CMK (cell line): ENCODE measurements around the gene COL23A1.
"Not testable (repeated sequence)": the region's sequence is repeated elsewhere in the genome, so short reads cannot be mapped to it uniquely, and the experiment has no call there.

Experiments used
- DNase-seq: peaks from one replicate; pipeline ENCODE4 v3.0.0-alpha.2; 2010; ENCODE audit warnings: low read depth

Gene COL23A1

DNA sequence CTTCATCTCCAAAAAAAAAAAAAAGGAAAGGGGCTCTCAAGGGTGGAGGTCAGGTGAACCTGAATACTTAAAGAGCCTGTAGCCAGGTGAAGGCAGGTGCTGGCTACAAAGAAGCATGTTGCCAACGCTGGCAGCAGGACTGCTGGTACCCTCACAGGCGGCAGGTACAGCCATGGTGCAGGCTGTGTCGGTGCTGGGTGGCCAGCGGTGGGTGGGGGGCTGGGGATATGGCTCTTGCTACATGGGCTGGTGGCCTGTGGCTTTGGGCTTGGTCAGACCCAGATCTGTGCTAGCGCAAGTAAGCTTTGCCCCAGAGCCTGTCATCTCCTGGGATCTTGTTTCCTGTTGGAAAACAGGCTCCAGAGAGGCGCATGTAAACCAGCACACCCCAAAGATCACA is 271.3 kb downstream of the COL23A1 start:
- no peak for DNase-seq

DNA sequence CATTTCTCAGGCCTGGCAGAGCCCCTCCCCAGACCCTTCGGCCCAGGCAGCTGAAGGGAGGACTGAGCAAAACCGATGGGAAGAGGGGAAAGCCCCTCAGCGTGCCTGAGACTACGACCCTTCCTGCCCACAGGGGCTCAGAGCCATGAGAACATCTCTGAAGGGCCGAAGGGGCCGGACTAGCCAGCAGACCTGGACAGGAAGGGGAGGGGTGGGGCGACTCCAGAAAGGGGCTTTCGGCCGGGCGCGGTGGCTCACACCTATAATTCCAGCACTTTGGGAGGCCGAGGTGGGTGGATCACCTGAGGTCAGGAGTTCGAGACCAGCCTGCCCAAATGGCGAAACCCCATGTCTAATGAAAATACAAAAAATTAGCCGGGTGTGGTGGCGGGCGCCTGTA is 271.8 kb downstream of the COL23A1 start:
- no peak for DNase-seq

DNA sequence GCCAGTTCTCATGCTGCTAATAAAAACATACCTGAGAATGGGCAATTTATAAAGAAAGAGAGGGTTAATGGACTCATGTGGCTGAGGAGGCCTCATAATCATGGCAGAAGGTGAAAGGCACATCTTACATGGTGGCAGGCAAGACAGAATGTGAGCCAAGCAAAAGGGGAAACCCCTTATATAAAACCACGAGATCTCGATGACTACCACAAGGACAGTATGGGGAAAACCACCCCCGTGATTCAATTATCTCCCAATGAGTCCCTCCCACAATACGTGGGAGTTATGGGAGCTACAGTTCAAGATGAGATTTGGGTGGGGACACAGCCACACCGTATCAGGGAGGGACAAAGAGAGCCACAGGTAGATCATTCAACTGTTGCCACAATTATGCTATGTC is 272.5 kb downstream of the COL23A1 start:
- not testable (repeated sequence) for DNase-seq

DNA sequence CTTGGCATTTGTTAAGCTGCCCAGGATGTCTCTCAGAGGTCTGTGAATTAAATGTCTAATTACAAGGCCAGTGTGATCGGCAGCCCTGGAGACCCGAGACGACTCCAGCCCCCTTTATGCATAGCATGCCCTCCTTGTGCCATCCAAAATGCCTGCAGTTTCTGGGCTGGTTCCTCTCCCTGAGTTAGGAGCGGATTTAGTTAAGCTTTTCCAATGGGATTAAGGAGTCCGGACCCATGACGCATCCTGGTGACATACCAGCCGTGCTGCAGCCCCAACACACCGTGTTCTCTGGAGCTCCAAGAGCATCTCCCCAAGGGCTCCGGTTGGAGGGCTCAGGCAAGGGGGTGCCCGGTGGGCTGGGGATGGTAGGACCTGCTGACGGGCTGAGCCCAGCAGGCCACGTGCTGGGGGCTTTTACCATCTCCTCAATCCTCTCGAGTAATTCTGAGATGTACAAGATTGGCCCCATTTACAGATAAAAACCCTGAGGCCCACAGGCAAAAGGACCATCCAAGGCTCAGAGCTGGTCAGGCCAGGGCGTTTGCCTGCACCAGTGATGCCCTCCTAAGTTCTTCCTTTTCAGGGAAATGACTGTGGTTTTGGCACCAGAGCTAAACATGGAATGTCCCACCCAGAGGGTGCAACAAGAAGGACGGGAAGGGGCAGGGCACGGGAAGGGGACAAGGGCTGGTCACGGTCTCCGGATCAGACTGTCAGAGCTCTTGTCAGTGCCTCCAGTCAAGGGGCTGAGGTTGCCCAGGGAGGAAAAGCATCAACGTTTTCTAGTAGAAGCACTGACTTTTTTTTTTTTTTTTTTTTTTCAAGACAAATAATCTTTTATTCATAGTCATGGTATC is 275.0 kb downstream of the COL23A1 start:
- DNase-seq: no peak

DNA sequence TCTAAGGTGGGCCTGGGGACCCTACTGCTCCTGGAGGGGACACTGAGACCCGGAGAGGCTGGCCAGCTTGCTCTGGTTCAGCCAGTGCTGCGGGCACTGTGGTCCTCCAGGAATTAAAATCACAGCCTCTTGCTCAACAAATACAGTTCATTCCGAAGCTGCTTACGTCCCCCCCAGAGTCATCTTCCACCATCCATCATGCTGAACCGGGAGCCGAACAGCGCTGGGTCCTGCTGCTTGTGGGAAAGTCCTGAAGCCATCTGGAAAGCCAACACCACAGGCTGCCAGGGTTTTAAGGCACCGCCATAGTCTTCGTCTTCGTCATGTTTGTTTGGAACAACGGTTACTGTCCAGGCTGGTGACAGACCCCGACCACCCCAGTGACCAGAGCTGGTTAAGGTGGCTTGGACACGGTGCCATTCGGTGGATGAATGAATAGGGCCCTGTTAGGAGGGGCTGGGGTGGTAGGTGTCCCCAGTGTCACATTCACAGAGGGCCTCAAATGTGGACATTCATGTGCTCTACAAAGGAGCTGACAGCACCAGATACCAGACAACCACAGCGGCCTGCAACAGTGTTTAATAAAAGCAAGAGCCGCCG is 276.0 kb downstream of the COL23A1 start:
- no peak for DNase-seq

DNA sequence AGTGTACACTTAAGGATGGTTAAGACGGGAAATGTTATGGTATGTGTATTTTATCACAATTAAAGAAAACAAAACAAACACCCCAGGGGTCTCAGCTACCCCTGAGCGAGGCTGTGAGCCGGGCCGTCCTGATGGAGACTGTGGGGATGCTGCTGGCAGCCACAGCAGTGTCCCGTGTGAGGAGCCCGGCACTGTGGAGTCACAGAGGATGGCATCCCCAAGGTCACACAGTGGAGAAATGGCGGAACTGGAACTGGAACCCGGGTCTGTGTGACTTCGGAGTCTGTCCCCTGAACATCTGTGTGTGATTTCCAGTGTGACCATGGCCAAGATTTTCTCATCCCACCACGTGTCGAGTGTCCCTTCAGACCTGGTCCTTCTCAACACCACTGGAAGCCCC is 276.9 kb downstream of the COL23A1 start:
- no peak for DNase-seq

DNA sequence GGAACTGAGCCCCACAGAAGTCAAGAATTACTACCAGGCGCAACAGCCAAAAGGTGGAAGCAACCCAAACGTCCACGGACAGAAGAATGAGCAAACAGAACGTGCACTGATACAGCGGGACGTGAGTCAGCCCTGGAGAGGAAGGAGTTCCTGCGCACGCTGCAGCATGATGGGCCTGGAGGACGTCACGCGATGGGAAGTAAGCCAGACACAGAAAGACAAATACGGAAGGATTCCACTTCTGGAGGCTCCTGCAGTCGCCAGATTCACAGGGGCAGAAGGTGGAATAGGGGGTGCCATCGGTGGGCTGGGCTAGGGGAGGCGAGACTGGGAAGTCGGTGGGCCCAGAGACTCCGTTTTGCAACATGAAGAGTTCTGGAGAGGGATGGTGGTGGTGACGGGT is 277.3 kb downstream of the COL23A1 start:
- no peak for DNase-seq

DNA sequence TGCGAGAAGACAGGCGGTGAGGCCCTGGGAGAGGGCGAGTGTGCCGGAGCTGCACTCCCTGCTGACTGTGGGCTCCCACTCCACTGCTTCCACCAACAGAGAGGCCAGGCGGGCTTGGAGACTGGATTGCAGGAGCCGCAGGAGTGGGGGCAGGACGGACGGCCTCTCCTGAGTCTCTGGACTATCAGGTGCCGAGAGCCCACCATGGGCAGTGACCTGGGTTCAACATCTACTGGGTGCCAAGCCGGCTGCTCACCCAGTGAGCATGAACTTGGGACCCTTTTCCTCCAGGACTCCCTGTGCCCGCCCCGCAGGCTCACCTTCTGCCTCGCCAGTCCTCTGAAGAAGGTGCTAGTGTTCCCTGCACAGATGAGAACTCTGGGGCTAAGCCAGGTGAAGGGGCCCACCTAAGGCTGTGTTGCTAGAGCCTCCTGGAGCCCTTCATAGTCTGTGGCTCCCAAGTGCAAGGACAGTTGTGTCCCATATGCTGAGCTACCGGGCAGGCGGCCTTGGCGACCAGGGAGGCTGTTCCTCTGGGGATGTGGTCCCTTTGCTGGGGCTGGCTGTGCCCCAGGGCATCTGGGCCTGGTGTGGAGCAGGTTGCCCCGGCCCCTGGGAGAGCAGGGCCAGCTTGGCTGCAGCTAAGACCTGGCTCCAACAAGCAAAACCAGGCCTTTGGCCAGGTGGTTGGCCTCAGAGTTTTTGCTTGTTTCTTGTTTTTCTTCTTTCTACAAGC is 279.9 kb downstream of the COL23A1 start:
- no peak for DNase-seq

DNA sequence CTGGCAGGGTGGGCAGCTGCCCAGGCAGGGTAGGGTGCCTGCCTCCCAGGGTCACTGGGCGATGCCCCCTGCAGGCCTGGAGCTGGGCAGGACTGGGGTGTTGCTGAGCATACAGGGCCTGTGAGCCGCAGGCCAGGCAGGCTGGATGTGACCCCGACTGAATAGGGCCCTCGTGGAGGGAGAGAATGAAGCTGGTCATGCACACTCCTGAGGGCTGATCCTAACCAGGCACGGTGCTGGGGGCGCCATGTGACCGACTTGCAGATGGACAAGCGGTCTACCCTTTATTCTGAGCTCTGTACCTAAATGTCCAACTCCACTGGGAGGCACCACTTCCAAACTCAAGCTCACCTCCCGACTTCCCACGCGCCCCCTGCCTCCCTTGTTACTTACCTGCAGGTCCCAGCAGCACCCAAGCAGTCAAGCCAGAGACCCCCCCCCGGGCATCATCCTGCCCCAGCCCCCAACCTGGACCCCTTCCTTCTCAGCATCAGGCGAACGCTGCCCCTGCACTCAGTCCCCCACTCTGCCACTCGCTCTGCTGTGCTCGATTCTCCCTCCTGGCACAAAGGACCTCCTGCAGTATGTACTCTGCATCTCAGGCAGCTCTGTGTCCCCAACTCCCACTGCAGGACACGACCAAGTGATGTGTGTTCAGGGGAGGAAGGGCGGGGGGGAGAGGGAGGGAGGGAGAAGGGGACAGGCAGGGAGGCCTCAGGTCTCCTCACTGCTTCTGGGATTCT is 280.8 kb downstream of the COL23A1 start:
- no peak for DNase-seq

DNA sequence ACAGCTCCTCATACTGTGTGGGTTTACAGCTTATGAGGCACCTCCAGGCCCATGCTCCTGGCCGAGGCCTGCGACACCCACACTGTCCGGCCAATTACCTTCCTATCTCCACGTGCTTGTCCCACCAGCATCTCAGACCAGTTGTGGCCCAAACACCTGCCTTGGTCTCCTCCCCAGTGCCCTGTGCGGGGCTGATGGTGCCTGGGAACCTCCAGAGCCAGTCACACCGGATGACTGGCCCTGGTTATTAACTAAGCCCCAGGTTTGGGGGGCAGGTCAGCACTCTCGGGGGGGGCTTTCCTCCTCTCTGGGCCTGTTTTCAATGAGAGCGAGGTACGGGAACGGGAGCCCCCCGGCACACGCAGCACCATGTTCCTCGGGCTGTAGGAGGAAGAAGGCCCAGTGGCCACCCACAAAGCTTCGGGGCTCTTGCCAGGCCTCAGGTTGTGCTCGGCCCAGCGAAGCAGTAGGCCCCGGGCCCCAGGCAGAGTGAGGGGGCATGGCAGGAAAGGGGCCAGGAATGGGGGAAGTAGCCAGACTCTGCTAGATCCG is 281.6 kb downstream of the COL23A1 start:
- DNase-seq: no peak

DNA sequence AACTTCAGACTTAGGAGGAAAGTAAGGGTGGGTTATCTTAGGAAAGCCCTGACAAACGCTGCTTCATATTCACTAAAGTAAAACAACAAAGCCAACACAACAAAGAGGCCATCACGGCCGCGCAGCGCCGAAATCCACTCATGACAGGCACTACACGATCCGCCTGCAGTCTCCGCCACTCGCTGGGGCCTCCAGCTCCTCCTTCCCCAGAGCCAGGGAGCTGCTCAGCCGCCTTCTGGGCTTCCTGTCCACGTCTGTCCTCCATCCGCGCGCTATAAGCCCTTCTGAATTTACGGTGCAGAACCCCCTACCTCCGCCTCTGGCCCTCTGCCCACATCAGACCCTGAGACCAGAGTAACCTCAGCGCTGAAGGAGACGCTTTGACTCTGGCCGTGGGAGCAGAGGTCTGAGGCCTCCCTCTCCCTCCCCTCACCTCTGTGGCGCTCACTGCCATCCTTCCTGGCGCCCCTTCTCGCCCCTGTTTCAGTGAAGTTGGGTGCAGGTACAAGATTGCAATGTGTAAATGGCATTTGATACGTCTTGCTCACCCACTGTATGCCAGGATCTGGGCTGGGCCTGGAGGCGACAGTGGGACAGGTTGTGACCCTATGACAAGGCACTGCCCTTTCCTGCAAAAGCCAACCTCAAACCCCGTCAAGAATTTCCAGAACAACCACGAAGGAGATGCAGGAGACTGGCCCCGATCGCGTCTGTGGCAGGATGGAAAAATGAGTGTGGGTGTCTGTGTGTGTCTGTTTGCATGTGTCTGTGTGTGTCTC is 282.7 kb downstream of the COL23A1 start:
- no peak for DNase-seq

DNA sequence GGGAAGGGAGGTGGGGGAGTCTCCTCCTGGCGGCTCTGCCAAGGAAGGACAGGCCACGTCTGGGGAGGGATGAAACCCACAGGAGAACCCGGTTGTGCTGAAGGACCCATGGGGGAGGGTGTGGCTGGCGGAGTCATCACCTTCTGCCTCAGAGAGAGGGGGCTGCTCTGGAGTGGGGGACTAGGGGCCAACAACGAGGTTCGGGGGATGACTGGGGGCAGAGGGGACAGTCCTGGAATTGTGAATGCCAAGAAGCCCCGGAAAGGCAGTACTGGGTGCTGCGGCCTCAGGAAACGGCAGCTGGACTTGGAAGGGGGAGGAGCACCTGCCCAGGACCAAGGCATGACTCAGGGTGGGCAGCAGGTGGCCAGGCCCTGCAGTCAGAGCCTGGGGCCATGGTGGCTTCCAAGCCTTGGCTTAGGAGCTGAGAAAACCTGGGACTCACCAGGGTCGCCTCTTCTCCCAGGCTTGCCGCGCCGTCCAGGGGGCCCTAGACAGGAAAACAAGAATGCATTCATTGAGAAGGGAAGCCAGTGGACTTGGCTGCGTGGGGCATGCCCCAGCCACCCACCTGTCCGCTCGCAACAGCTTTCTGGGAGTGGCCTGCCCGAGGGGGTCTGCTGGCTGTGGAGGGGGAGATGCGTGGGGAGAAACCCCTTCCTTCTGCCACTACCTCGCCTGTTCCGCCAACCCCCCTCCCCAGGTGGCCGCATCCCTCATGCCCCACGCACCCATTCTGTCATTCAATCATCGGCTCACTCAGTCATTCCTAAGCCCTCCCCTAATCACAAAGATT is 283.6 kb downstream of the COL23A1 start:
- DNase-seq: no peak

DNA sequence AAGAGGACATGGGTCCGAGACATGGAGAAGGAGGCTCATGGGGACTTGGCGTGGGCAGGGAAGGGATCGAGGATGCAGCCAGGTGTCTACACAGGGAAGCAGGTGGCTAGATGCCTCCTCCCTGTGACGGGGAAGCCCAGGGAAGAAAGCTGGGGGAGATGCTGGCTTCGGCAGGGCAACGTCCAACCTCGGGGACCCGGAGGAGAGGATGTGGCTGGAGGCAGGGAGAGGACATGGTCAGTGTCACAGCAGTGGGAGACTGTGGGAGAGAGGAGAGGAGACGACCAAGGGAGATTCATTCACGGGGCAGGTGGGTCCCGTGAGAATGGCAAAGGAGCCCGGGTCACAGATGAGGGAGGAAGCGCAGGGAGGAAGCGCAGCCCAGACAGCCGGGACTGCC is 284.4 kb downstream of the COL23A1 start:
- no peak for DNase-seq

DNA sequence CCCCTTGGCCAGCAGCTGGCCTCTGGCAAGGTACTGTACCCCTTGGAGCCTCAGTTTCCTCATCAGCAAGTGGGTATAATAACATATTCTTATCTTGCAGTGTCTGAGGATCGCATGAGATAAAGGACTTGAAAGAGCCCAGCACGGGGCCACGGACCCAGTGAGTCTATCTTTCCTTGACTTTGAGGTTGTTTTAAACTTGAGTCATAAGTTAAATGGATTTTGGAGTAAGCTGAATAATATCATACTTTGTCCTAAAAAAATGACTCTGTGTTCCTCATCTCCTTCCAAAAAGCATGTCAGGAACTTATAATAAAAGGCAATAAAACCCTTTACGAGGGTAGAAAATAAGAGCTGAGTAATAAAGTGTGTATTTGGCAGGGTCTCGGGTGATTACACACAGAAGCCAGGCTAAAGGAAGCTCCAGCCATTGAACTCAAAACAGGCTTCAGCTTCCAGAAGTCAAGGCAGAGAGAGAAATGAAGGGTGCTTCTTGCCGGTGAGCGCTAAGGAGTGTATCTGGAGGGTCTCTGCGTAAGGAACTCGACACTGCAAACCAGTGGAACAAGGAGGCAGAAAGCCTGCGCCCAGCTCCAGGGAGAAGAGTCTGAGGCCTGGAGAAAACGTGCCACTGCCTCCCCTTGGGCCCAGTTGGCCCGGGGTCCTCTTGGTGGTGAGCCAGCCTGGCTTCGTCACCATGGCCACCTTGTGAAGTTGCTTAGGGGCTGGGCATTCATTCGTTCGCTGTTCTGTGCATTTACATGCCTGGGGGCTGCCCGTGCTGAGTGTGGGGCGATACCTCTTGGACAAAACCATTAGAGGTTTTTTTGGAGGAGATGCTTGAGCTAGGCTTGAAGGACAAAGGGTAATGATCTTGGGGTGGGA is 285.2 kb downstream of the COL23A1 start:
- no peak for DNase-seq

DNA sequence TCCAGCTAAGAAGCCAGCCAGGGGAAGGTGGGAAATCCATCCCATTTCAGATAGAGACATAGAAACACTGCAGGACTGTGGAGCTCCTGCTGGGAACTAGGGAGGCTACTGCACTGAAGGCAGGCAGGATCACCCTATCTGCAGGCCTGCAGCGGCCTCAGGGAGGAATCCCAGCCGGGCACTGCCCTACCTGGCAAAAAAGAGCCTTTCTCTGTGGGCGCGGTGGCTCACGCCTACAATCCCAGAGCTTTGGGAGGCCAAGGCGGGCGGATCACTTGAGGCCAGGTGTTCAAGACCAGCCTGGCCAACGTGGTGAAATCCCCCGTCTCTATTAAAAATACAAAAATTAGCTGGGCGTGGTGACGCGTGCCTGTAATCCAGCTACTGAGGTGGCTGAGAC is 286.2 kb downstream of the COL23A1 start:
- DNase-seq: no peak

DNA sequence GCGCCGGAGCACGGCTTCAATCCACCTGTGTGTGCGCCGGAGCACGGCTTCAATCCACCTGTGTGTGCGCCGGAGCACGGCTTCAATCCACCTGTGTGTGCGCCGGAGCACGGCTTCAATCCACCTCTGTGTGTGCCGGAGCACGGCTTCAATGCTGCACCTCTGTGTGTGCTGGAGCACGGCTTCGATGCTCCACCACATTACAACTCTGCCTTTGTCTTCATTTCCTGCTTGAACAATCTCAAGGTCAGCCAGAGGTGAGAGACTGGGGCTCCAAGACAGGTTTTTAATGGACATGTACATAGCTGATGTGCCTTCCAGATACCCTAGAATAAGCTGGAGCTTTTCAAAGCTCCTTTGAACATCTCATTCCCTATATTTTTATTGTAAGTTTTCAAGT is 287.9 kb downstream of the COL23A1 start:
- not testable (repeated sequence) for DNase-seq

DNA sequence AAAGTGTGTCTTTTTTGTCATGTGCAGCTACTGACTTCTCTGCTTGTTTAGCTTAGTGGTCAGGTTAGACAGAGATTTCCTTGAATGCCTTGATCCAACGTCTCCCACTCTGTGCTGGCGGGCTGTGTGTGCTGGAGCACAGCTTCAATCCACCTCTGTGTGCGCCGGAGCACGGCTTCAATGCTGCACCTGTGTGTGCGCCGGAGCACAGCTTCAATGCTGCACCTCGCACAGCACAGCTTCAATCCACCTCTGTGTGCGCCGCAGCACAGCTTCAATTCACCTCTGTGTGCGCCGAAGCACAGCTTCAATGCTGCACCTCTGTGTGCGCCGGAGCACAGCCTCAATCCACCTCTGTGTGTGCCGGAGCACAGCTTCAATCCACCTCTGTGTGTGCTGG is 288.6 kb downstream of the COL23A1 start:
- DNase-seq: no peak

DNA sequence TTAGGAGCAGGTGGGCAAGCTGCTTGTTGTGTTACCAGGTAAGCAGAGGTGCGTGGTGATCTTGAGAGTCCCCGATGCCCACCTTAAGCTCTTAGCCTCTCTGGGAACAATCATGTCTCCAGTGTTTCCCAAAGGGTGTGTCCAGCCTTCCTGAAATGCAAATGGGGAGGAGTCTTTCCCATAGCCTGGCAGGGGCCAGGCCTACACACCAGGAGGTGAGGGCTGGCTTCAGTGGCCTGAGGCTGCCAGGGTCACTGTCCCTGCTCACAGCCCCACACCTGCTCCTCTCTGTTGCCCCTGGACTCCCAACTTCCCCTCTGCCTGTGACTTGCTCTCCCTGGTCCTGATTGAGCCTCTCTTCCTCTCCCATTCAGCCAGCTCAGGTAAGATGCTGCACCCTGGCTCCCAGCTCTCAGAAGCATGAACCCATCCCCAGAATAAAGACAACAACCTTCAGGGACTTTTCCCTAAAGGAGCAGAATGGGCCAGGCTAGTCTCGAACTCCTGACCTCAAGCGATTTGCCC is 291.8 kb downstream of the COL23A1 start:
- DNase-seq: no peak

DNA sequence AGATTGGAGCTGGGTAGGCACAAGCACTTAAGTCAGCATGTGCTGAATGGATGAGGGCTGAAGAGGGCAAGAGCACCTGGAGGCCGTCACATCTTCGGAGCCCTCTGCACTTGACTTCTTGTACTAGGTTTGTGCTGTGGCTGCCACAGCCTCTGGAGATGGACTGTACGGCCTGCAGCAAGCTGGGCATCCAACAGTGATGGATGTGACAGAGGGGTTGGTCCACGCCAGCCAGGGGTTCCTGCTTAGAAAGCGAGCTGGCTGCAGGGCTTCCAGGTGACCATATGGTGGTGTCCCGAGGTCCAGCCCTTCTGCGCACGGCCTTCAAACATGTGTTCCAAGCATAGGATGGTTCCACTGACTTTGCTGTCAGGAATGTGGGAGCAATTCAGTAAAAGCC is 292.4 kb downstream of the COL23A1 start:
- DNase-seq: no peak
